ENCODE results near the gene GRID2IP. TPM values are rescaled to one million over a fixed set of nuclear protein-coding genes. Genes with fewer than 3 reads are reported as not detected.
"Not testable (repeated sequence)": the region's sequence is repeated elsewhere in the genome, so short reads cannot be mapped to it uniquely, and the experiment has no call there.

GRID2IP gene
- total and polyA plus RNA-seq, 8 donors = 0.47 to 1.00 (median 0.66) TPM

DNA sequence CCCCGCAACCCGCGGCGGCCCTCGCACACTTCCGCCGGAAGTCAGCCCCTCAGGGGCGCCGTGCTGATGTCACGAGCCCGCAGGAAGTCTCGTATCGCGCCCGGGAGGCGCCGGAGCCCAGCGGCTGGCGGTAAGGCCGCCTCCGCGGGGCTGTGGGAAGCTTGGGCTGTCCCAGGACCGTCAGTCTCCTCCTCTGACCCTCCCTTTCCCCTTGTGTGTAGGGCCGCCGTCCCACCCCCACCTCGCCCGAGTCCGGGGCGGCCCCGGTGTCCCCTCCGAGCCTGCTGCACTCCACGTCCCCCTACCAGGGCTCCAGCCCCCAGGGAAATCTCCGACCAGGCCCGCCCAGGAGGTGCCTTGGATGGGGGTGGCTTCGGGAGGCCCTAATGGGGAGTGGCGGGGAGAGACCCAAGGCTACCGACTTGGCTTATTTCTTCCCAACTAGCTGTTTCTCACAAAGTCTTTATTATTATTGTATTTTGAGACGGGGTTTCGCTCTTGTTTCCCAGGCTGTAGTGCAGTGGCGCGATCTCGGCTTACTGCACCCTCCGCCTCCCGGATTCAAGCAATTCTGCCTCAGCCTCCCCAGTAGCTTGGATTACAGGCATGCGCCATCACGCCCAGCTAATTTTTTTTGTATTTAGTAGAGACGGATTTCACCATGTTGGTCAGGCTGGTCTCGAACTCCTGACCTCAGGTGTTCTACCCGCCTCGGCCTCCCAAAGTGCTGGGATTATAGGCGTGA, 26.3 kb upstream of the GRID2IP start, which contains the start of gene ZDHHC4:
ZDHHC4 (plus strand) TSS at position 86 of the 745 bp plus-strand sequence. CDS start 3,108 bp downstream, outside the sequence.
- no peak for FAIRE-seq
- peak; percentile 97 to 100 (median 98) for ATAC-seq
- DNase-seq = peak; percentile 80 to 95 (median 86)
- H3K9me3 ChIP-seq = no peaks in the 10 kb centered on the region
- TF ChIP-seq, protein P1, sequence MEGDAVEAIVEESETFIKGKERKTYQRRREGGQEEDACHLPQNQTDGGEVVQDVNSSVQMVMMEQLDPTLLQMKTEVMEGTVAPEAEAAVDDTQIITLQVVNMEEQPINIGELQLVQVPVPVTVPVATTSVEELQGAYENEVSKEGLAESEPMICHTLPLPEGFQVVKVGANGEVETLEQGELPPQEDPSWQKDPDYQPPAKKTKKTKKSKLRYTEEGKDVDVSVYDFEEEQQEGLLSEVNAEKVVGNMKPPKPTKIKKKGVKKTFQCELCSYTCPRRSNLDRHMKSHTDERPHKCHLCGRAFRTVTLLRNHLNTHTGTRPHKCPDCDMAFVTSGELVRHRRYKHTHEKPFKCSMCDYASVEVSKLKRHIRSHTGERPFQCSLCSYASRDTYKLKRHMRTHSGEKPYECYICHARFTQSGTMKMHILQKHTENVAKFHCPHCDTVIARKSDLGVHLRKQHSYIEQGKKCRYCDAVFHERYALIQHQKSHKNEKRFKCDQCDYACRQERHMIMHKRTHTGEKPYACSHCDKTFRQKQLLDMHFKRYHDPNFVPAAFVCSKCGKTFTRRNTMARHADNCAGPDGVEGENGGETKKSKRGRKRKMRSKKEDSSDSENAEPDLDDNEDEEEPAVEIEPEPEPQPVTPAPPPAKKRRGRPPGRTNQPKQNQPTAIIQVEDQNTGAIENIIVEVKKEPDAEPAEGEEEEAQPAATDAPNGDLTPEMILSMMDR (IDR thresholded peaks at IDR 0.05) = no peak
- H3K27ac ChIP-seq = peak within 1 kb of the TSS; percentile 79 to 96 (median 88)
- no peaks in the 10 kb centered on the region for H3K27me3 ChIP-seq
- intact Hi-C loops (cut with DNase I) = no loop called here
- WGBS, 2 donors = 10 to 15% methylated on average over 49 to 51 of the region's 51 CpGs
- peak within 1 kb of the TSS; percentile 47 to 76 (median 69) for H3K4me3 ChIP-seq
- H3K36me3 ChIP-seq = peaks cover 0 to 7% (median 5%) of the 10 kb centered on the region in 3 donors
- H3K4me1 ChIP-seq = peaks cover 0 to 4% (median 0%) of the 10 kb centered on the region in 3 donors

DNA sequence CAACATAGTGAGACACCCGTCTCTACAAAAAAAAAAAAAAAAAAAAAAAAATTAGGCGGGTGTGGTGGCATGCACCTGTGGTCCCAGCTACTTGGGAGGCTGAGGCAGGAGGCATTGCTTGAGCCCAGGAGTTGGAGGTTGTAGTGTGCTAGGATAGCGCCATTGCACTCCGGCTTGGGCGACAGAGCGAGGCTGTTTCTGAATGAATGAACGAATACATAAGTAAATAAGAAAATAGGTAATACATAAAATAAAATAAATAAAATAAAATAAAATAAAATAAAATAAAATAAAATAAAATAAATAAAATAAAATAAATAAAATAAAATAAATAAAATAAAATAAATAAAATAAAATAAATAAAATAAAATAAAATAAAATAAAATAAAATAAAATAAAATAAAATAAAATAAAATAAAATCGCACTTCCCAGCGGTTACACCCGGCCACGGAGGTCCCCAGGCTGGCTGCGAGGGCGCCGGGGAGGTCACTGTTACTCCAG, 25.7 kb upstream of the GRID2IP start:
- H3K36me3 ChIP-seq; H3K9me3 ChIP-seq; H3K4me1 ChIP-seq; FAIRE-seq; intact Hi-C loops (cut with DNase I); H3K27me3 ChIP-seq: not testable (repeated sequence)
- ATAC-seq (peak in 1 of 4 donors; percentile 42), DNase-seq (peak in 2 of 6 donors; percentile 24 to 41)
- WGBS, 2 donors = 7 to 8% methylated on average over 13 to 14 of the region's 14 CpGs
- Histone ChIP-seq H3K4me3 (peak overlapping the region; percentile 47 to 76 (median 69)), H3K27ac (peak overlapping the region; percentile 79 to 96 (median 88))

DNA sequence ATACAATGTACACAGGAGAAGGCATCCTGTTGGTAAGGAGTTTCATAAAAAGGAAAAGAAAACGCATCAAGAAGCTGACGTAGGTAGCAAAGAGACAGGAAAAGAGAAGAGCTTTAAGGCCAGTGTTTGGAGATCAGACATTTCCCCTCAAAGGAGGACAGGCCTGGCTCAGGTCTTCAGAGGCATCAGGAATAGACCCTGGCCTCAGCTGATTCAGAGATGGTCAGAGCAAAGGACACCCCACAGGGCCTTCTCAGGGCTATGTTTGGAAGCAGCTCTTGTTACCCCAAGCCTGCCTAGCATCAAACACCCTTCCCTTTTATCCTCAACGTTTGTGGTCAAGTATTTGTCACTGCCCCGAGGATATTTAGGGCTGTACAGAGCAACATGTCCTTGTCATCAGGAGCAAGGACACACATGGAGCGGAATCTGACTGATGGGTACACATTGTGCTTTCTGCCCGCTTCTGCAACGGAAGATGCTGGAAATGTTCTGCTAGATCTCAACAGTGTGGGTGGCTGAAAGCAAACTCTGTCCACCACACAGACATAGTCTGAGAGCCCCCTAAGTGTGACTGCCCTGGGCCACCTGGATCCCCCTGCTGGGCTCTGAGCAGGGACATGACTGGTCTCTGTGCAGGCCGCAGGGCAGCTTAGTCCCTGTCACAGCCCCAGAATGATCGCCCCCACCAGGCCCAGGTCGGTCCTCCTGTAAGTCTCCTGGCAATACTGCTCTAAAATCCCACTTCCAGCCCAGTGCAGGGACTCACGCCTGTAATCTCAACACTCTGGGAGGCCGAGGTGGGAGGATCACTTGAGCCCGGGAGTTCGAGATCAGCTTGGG, 25.0 kb upstream of the GRID2IP start:
- DNase-seq = peak in 1 of 6 donors; percentile 69
- 61 to 67% methylated on average over 14 of the region's 14 CpGs for WGBS, 2 donors
- no peak overlapping the region for H3K27ac ChIP-seq

DNA sequence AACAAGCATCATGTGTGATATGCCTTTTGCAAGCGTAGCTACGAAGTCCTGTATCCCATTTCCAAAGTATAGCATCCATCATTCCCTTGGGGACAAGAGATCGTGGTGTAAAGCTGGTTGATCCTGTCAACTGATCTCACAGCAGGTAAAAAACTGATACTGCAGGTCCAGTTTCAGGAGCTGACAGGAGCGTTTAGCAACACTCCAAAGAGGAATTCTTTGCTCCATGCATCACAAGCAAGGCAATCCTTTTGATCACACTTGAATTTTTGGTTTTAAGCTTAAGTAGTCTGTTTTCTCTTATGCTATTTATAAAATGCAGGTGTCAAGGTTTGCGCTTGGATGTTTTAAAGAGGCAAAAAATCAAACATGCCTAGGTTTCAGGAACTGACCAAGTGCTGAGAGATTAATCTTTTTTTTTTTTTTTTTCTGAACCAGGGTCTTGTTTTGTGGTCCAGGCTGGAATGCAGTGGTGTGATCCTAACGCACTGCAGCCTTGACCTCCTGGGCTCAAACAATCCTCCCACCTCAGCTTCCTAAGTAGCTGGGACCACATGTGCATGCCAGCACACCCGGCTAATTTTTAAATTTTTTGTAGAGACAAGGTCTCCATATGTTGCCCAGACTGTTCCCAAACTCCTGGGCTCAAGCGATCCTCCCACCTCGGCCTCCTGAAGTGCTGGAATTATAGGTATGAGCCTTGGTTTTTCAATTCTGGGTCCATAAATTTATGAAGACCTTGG, 24.2 kb upstream of the GRID2IP start:
- no peak overlapping the region for H3K4me3 ChIP-seq
- H3K36me3 ChIP-seq = no peaks in the 10 kb centered on the region
- TF ChIP-seq, protein P1 (IDR thresholded peaks at IDR 0.05) = no peak
- no peaks in the 10 kb centered on the region for H3K9me3 ChIP-seq
- H3K27me3 ChIP-seq = no peaks in the 10 kb centered on the region
- ATAC-seq = no peak
- FAIRE-seq = no peak
- peaks cover 0 to 4% (median 0%) of the 10 kb centered on the region in 3 donors for H3K4me1 ChIP-seq
- intact Hi-C loops (cut with DNase I) = no loop called here
- no peak overlapping the region for H3K27ac ChIP-seq
- 73 to 75% methylated on average over 9 of the region's 9 CpGs for WGBS, 2 donors
- peak in 1 of 6 donors; percentile 1 for DNase-seq

More for the DNA sequence above, 25.0 kb upstream of the GRID2IP start:
- intact Hi-C loops (cut with DNase I) = no loop called here
- ATAC-seq (no peak), FAIRE-seq (no peak)
- peaks cover 0 to 4% (median 0%) of the 10 kb centered on the region in 3 donors for H3K4me1 ChIP-seq
- TF ChIP-seq, protein P1 (IDR thresholded peaks at IDR 0.05) = no peak
- H3K4me3 ChIP-seq = peak overlapping the region in 3 of 4 donors; percentile 64 to 76 (median 74)
- no peaks in the 10 kb centered on the region for H3K9me3 ChIP-seq
- H3K36me3 ChIP-seq = peaks cover 0 to 7% (median 0%) of the 10 kb centered on the region in 3 donors
- H3K27me3 ChIP-seq = no peaks in the 10 kb centered on the region

All from pancreas (tissue), 10 donors.